ENCODE results near the gene LTK.

LTK gene

DNA sequence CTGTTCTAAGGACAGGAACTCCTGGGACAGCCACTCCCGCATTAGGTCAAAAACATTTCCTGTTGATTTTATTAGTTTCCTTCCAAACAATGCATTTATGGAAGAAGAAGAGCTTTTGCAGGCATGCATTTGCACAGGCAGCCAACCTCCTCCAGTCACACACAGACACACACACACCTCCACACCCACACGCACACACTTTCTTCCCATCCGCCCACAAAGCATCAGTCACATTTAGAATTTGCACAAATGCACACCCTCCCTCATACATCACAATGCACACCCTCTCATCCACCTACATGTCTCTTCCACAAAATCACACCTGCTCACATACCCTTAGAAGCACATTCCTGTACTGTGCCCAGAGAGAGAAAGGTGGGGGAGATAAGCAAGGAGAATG, 41.3 kb upstream of the LTK start:
- no peaks in the 10 kb centered on the region for H3K9me3 ChIP-seq (ENCODE audit: control insufficient read depth in 1 of 2, low read length in 2 of 2)
- no peak overlapping the region for H3K4me3 ChIP-seq (ENCODE audit: low read depth in 1 of 2, low read length in 2 of 2)
- no peak overlapping the region for H3K27ac ChIP-seq (ENCODE audit: low read length)
- no peaks in the 10 kb centered on the region for H3K27me3 ChIP-seq (ENCODE audit: low read depth, low read length)
- H3K4me1 ChIP-seq (ENCODE audit: control insufficient read depth in 1 of 2, insufficient read depth in 2 of 2, low read length in 2 of 2): peaks cover 9 to 16% of the 10 kb centered on the region in 2 donors
- no peaks in the 10 kb centered on the region for H3K36me3 ChIP-seq (ENCODE audit: control insufficient read depth in 1 of 2, insufficient read depth in 2 of 2, low read length in 2 of 2)

- Histone ChIP-seq H3K27me3 (ENCODE audit: low read depth, low read length) (no peaks in the 10 kb centered on the region), H3K4me3 (ENCODE audit: low read depth in 1 of 2, low read length in 2 of 2) (no peak overlapping the region), H3K9me3 (ENCODE audit: control insufficient read depth in 1 of 2, low read length in 2 of 2) (no peaks in the 10 kb centered on the region), H3K27ac (ENCODE audit: low read length) (no peak overlapping the region), H3K36me3 (ENCODE audit: control insufficient read depth in 1 of 2, insufficient read depth in 2 of 2, low read length in 2 of 2) (no peaks in the 10 kb centered on the region), H3K4me1 (ENCODE audit: control insufficient read depth in 1 of 2, insufficient read depth in 2 of 2, low read length in 2 of 2) (peaks cover 9 to 11% of the 10 kb centered on the region in 2 donors)
Measured at GRCh38 chr15:41554343-41554742, 40.7 kb upstream of the LTK start.

DNA sequence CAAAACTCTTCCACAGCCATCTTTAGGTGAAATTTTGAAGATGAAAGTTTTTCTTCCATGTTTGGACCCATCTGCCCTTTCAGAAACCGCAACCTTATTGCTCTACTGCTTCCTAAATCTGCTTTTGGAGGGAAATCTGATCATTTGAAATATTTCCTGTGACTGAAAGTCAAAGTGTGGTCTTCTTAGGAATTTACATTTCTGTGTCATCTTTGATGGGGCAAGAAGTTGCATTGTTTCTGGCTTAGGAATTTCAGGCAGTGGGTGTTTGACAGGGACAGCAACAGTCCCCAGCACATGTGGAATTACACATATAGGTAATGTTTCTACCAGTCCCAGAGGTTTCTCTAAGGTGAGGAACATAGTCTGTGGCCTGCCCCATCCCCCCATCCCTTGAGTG, 40.1 kb upstream of the LTK start:
- Histone ChIP-seq H3K4me3 (ENCODE audit: low read depth in 1 of 2, low read length in 2 of 2) (no peak overlapping the region), H3K27ac (ENCODE audit: low read length) (no peak overlapping the region), H3K27me3 (ENCODE audit: low read depth, low read length) (no peaks in the 10 kb centered on the region), H3K9me3 (ENCODE audit: control insufficient read depth in 1 of 2, low read length in 2 of 2) (no peaks in the 10 kb centered on the region), H3K4me1 (ENCODE audit: control insufficient read depth in 1 of 2, insufficient read depth in 2 of 2, low read length in 2 of 2) (peaks cover 9 to 11% of the 10 kb centered on the region in 2 donors), H3K36me3 (ENCODE audit: control insufficient read depth in 1 of 2, insufficient read depth in 2 of 2, low read length in 2 of 2) (no peaks in the 10 kb centered on the region)

- Histone ChIP-seq H3K36me3 (ENCODE audit: control insufficient read depth in 1 of 2, insufficient read depth in 2 of 2, low read length in 2 of 2) (no peaks in the 10 kb centered on the region), H3K4me1 (ENCODE audit: control insufficient read depth in 1 of 2, insufficient read depth in 2 of 2, low read length in 2 of 2) (no peaks in the 10 kb centered on the region), H3K9me3 (ENCODE audit: control insufficient read depth in 1 of 2, low read length in 2 of 2) (no peaks in the 10 kb centered on the region), H3K27me3 (ENCODE audit: low read depth, low read length) (no peaks in the 10 kb centered on the region), H3K27ac (ENCODE audit: low read length) (no peak overlapping the region), H3K4me3 (ENCODE audit: low read depth in 1 of 2, low read length in 2 of 2) (no peak overlapping the region)
Measured at GRCh38 chr15:41550066-41550775, 36.6 kb upstream of the LTK start.

DNA sequence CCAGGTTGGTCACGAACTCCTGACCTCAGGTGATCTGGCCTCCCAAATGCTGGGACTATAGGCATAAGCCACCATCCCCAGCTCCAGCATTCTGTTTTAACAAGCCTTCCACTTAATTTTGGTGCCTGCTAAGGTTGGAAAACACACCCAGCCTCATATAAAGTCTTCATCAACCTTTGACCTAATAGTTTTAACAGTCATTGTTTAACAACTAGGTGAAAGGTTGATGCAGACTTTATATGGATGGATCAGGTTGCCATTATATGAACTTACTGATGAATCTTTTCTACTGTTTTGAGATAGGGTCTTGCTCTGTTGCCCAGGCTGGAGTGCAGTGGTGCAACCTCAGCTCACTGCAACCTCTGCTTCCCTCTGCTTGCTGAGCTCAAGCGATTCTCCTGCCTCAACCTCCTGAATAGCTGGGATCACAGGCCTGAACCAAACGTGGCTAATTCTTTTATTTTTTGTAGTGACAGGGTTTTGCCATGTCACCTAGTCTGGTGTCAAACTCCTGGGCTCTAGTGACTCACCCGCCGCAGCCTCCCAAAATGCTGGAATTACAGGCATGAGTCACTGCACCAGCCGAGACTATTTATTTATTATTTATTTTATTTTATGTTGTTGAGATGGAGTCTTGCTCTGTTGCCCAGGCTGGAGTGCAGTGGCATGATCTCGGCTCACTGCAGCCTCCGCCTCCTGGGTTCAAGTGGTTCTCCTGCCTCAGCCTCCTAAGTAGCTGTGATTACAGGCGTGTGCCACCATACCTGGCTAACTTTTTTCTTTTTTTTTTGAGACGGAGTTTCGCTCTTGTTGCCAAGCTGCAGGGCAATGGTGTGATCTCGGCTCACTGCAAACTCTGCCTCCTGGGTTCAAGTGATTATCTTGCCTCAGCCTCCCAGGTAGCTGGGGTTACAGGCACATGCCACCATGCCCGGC, 33.5 kb upstream of the LTK start:
- no peak overlapping the region for H3K27ac ChIP-seq (ENCODE audit: low read length)
- no peaks in the 10 kb centered on the region for H3K9me3 ChIP-seq (ENCODE audit: control insufficient read depth in 1 of 2, low read length in 2 of 2)
- no peak overlapping the region for H3K4me3 ChIP-seq (ENCODE audit: low read depth in 1 of 2, low read length in 2 of 2)
- H3K4me1 ChIP-seq (ENCODE audit: control insufficient read depth in 1 of 2, insufficient read depth in 2 of 2, low read length in 2 of 2): peaks cover 0 to 5% of the 10 kb centered on the region in 2 donors
- no peaks in the 10 kb centered on the region for H3K36me3 ChIP-seq (ENCODE audit: control insufficient read depth in 1 of 2, insufficient read depth in 2 of 2, low read length in 2 of 2)
- no peaks in the 10 kb centered on the region for H3K27me3 ChIP-seq (ENCODE audit: low read depth, low read length)

DNA sequence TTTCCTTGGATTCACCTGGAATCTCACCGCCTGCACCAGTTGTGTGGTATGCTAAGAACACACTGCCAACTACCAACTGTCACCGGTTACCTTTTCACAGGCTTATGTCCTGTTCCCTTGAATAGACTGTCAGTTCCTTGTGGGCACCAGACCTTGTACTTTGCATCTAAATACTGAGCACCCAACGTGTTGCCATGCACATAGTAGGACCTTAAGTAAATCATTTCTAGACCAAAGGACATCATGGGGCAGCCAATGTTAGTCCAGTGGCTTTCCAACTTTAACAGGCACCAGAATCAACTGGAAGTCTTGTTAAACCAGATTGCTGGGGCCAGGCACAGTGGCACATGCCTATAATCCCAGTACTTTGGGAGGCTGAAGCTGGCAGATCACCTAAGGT, 31.6 kb upstream of the LTK start:
- Histone ChIP-seq H3K27ac (ENCODE audit: low read length) (no peak overlapping the region), H3K4me3 (ENCODE audit: low read depth in 1 of 2, low read length in 2 of 2) (no peak overlapping the region), H3K27me3 (ENCODE audit: low read depth, low read length) (no peaks in the 10 kb centered on the region), H3K36me3 (ENCODE audit: control insufficient read depth in 1 of 2, insufficient read depth in 2 of 2, low read length in 2 of 2) (no peaks in the 10 kb centered on the region), H3K9me3 (ENCODE audit: control insufficient read depth in 1 of 2, low read length in 2 of 2) (no peaks in the 10 kb centered on the region), H3K4me1 (ENCODE audit: control insufficient read depth in 1 of 2, insufficient read depth in 2 of 2, low read length in 2 of 2) (peaks cover 0 to 5% of the 10 kb centered on the region in 2 donors)

DNA sequence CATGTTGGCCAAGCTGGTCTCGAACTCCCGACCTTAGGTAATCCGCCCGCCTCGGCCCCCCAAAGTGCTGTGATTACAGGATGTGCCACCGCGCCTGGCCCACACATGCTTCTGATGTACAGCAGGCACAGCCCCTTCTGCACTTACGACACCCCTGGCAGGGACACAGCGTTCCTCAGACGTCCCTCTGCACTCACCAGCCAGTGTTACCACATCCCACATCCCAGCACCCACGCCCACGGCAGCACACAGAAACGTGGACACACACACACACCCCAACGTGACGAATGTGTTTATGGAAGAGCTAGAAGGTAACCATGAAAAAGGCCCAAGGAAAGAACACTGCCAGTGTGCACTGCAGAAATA, 31.0 kb upstream of the LTK start:
- no peak overlapping the region for H3K27ac ChIP-seq (ENCODE audit: low read length)
- H3K27me3 ChIP-seq (ENCODE audit: low read depth, low read length): no peaks in the 10 kb centered on the region
- peaks cover 0 to 5% of the 10 kb centered on the region in 2 donors for H3K4me1 ChIP-seq (ENCODE audit: control insufficient read depth in 1 of 2, insufficient read depth in 2 of 2, low read length in 2 of 2)
- H3K9me3 ChIP-seq (ENCODE audit: control insufficient read depth in 1 of 2, low read length in 2 of 2): no peaks in the 10 kb centered on the region
- H3K36me3 ChIP-seq (ENCODE audit: control insufficient read depth in 1 of 2, insufficient read depth in 2 of 2, low read length in 2 of 2): no peaks in the 10 kb centered on the region
- peak overlapping the region in 1 of 2 donors; percentile 86 for H3K4me3 ChIP-seq (ENCODE audit: low read depth in 1 of 2, low read length in 2 of 2)

- Histone ChIP-seq H3K4me1 (ENCODE audit: control insufficient read depth in 1 of 2, insufficient read depth in 2 of 2, low read length in 2 of 2) (peaks cover 0 to 5% of the 10 kb centered on the region in 2 donors), H3K36me3 (ENCODE audit: control insufficient read depth in 1 of 2, insufficient read depth in 2 of 2, low read length in 2 of 2) (no peaks in the 10 kb centered on the region), H3K27me3 (ENCODE audit: low read depth, low read length) (no peaks in the 10 kb centered on the region), H3K27ac (ENCODE audit: low read length) (peak overlapping the region; percentile 79), H3K9me3 (ENCODE audit: control insufficient read depth in 1 of 2, low read length in 2 of 2) (no peaks in the 10 kb centered on the region), H3K4me3 (ENCODE audit: low read depth in 1 of 2, low read length in 2 of 2) (peak overlapping the region; percentile 86 to 87)
Measured at GRCh38 chr15:41543521-41543870, 29.9 kb upstream of the LTK start.

- Histone ChIP-seq H3K36me3 (ENCODE audit: control insufficient read depth in 1 of 2, insufficient read depth in 2 of 2, low read length in 2 of 2) (peaks cover 19 to 42% of the 10 kb centered on the region in 2 donors), H3K4me1 (ENCODE audit: control insufficient read depth in 1 of 2, insufficient read depth in 2 of 2, low read length in 2 of 2) (no peaks in the 10 kb centered on the region), H3K27me3 (ENCODE audit: low read depth, low read length) (no peaks in the 10 kb centered on the region), H3K27ac (ENCODE audit: low read length) (no peak overlapping the region), H3K9me3 (ENCODE audit: control insufficient read depth in 1 of 2, low read length in 2 of 2) (no peaks in the 10 kb centered on the region), H3K4me3 (ENCODE audit: low read depth in 1 of 2, low read length in 2 of 2) (no peak overlapping the region)
Measured at GRCh38 chr15:41536866-41537265, 23.2 kb upstream of the LTK start.

- H3K36me3 ChIP-seq (ENCODE audit: control insufficient read depth in 1 of 2, insufficient read depth in 2 of 2, low read length in 2 of 2): peaks cover 19 to 50% of the 10 kb centered on the region in 2 donors
- H3K4me1 ChIP-seq (ENCODE audit: control insufficient read depth in 1 of 2, insufficient read depth in 2 of 2, low read length in 2 of 2): no peaks in the 10 kb centered on the region
- no peaks in the 10 kb centered on the region for H3K27me3 ChIP-seq (ENCODE audit: low read depth, low read length)
- H3K9me3 ChIP-seq (ENCODE audit: control insufficient read depth in 1 of 2, low read length in 2 of 2): no peaks in the 10 kb centered on the region
- H3K27ac ChIP-seq (ENCODE audit: low read length): no peak overlapping the region
- no peak overlapping the region for H3K4me3 ChIP-seq (ENCODE audit: low read depth in 1 of 2, low read length in 2 of 2)
Measured at GRCh38 chr15:41535544-41535943, 21.9 kb upstream of the LTK start.

- Histone ChIP-seq H3K27ac (ENCODE audit: low read length) (no peak overlapping the region), H3K4me3 (ENCODE audit: low read depth in 1 of 2, low read length in 2 of 2) (no peak overlapping the region), H3K4me1 (ENCODE audit: control insufficient read depth in 1 of 2, insufficient read depth in 2 of 2, low read length in 2 of 2) (no peaks in the 10 kb centered on the region), H3K27me3 (ENCODE audit: low read depth, low read length) (no peaks in the 10 kb centered on the region), H3K9me3 (ENCODE audit: control insufficient read depth in 1 of 2, low read length in 2 of 2) (no peaks in the 10 kb centered on the region), H3K36me3 (ENCODE audit: control insufficient read depth in 1 of 2, insufficient read depth in 2 of 2, low read length in 2 of 2) (peaks cover 46 to 78% of the 10 kb centered on the region in 2 donors)
Measured at GRCh38 chr15:41530363-41530956, 16.8 kb upstream of the LTK start.
